HUDEP-2 (cell line): ENCODE measurements around the gene MUC22.
"Not testable (repeated sequence)": the region's sequence is repeated elsewhere in the genome, so short reads cannot be mapped to it uniquely, and the experiment has no call there.

Source experiments
- DNase-seq, 76 experiments: peaks; one replicate each; lab custom pipeline; 2025; ENCODE audit not compliant: unreplicated experiment in 76 of 76; lab: John Stamatoyannopoulos, UW

MUC22 gene

DNA sequence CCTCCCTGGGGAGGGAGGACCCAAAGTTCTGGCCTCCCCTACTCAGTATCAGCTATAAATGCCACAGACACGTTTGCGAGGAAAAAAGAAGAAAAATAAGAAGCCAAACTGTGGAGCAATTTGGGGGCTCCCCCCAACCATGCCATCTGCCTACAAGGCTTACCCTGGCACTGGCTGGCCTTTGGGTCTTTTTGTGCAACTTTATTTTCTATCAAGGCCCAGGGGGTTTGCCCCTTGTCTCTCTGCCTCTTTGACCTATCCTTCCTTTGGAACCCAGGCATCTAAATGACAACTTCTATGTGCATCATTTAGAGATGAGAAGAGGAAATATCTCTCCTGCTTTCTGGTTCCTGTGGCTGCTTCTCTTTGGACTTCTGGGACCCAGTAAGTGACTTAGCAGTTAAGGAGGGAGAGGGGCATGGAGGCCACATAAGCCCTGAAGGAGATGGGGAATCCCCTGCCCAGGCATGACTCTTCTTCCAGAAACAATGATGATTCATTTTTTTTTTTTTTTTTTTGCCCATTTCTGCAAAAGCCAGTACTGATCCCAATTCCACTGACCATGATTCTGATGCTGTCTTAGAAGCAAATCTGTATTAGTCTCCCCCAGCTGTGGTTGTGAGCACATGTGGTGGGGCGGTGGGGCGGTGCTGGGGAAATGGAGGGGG is at the start of gene MUC22:
MUC22 (plus strand) TSS at position 82 of the 668 bp plus-strand sequence; CDS start at position 315, 233 bp downstream.
- DNase-seq: no peak

DNA sequence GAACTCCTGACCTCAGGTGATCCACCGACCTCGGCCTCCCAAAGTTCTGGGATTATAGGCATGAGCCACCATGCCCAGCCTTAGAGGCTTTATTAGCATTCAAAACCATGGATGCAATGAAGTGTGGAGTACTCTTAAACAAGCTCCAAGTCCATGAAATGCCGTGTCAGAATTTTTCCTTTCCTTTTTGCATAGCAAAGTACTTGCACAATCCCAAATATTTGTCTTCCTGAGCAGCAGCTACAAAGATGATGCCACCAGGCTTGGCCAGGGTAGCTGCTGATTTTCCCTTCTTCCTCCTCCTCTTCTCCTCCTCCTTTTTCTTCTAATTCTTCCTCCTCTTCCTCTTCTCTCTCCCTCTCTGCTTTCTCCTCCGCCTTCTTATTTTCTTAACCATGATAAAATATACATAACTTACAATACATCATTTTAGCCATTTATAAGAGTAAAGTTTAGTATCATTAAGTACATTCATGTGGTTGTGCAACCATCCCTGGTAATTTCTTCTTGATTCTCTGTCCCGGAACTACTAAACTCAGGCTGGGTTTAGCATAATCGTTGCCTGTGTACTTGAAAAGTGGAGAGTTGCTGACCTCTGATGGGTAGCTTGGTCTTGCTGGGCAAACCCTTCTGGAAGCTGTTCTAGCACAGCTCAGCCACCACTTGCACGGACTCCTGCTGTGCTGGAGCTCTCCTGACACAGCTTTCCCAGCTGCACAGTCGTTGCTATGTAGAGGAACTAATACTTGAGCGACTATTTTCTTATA is 49.2 kb upstream of the MUC22 start:
- DNase-seq: no peak

DNA sequence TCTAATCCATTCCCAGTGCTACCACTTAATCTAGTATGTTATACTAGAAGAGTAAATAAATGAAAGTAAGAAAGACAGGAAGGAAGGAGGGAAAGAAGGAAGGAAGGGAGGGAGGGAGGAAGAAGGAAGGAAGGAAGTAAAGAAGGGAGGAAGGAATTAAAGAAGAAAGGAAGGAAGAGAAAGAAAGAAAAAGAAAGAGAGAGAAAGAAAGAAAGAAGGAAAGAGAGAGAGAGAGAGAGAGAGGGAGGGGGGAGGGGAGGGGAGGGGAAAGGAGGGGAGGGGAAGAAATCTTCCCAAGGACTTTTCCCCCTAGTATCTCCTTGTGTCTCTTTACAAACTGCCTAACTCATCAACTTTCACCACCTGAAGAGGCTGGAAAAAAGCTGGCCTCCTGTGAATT is 47.6 kb upstream of the MUC22 start:
- no peak for DNase-seq

DNA sequence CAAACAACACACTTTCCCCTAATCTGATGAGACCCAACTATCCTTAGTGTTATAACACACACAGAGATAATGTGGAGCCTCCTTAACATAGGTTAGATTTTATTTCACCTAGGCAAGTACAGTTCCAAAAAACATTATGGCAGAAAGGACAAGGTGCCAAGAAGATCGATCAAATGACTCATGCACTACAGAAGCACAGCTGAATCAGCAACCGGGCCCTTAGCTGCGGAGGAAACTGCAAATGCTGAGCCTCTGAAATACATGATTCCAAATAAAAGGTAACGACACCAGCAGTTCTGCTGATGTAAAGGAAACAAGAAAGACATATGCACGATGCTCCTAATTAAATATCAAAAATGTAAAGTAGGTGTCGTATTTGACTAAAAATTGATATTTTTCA is 46.6 kb upstream of the MUC22 start:
- DNase-seq: no peak

DNA sequence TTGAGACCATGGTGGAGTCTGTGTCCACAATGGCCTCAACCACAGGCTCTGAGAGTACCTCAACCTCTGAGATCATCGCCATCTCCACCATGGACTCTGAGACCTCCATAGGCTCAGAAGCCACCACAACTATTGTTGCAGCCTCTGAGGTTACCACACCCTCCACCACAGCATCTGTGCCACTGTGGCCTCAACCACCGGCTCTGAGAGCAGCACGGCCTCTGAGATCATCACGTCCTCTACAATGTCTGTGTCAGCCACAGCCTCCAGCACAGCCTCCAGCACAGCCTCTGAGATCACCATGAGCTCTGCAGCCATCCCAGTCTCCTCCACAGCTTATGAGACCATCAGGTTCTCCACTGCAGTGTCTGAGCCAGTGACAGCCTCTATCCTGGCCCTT is 46.2 kb upstream of the MUC22 start:
- no peak for DNase-seq

DNA sequence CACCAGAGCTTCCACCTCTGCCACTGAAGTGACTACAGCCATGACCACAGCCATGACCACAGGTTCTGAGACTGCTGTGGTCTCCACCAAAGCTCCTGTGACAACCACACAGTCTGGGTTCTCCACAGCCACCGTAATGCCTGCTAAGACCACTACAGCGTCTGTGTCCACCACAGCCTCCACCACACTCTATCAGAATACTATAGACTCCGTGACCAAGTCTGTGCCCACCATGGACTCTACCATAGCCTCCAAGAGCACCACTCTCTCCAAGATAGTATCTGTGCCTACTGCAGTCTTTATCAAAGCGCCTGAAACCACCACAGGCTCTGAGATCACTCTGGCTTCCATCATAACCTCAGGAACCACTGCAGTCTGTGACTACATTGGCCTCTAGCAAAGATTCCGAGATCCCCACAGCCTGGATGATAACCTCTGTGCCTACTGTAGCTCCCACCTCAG is 45.1 kb upstream of the MUC22 start:
- no peak for DNase-seq

DNA sequence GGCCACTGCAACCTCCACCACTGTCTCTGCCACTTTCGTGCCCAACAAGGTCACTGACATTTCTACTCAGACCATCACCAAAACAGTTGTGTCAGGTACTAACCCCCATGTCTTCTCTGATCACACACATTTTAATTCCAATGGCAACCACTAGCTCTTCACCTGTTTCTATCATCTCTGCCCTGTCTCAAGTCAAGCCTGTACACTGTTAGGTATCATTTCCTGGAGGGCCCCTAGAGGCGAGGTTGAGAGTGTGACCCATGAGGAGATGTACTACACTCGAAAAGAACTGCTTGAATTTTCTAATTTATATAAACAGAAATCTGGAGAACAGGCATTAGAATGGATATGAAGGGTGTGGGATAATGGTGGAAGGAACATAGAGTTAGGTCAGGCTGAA is 44.1 kb upstream of the MUC22 start:
- no peak for DNase-seq

DNA sequence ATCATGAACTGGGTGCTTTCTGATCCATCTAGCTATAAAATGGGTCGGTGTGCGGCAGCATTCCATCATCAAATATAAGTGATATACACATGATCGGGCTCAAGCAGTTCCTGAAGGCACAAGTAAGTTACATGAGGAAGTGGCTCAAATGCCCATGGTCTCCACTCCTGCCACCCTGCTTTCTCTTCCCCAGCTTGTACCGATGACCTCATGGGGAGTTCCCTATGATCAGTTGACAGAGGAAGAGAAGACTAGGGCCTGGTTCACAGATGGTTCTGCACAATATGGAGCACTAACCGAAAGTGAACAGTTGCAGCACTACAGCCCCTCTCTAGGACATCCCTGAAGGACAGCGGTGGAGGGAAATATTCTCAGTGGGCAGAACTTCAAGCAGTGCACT is 41.1 kb upstream of the MUC22 start:
- DNase-seq: not testable (repeated sequence)

DNA sequence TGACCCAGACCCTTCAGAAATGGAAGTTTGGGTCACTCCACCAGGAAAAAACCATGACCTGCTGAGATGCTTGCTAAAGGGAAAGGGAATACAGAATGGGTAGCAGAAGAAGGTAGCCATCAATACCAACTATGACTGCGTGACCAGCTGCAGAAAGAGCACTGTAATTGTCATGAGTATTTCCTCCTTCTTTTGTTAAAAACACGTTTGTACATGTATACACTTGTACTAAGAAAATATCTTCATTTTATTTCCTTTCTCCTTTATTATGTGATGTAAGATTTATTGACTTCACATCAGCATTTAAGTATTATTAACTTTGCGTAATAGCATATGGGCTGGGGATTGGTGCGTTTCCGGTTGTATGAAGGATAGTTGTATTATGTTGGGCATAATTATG is 39.3 kb upstream of the MUC22 start:
- no peak for DNase-seq

DNA sequence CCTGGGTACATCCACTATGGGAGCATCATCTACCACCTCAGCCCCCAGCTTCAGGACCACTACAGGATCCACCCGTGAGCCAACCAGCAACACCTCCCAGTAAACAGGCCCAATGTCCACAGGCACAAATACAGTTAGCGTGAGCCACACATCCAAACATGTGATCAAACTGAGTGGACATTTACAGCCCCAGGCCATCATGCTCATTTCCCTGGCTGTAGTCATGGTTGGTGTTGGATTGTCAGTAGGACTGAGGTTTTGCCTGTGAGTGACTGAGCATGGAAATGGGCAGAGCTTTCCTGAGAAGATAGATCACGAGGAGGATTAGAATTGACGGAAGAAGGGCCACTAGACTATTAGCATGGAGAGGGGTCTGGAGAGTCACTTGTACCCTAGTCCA is 37.5 kb upstream of the MUC22 start:
- DNase-seq: no peak

DNA sequence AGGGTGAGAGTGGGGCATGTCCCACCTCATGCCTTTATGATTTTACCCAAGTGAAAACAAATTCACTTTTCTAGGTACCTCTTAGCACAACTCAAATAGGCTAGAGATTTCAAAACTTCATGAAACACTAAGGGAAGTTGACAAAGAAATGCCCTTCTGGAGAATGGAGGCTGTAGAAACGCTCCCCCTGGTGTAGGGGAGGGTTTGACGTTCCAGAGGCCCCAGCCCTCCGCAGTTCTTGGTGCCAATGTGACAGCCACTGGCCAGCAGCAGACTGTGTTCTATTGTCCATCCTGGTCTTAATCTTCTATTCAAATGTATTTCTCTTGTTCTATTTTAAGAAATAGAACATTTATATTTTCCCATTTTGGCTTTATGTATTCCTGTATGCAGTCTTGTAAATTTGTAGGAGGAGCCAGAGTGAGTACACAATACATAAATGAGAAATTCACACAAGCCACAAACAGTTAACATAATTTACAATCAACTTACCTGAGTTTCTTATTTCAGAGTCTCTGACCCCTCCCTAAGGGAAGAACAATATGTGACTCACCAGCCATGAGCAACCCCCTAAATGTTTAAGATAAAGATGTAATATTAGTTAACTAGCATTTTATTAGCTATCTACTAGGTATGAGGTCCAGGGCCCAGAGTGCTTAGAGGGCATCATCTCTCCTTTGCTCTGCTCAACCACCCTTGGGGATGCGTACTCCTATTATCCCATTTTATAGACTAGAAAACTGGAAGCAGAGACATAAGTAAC is 35.6 kb upstream of the MUC22 start:
- DNase-seq: no peak

DNA sequence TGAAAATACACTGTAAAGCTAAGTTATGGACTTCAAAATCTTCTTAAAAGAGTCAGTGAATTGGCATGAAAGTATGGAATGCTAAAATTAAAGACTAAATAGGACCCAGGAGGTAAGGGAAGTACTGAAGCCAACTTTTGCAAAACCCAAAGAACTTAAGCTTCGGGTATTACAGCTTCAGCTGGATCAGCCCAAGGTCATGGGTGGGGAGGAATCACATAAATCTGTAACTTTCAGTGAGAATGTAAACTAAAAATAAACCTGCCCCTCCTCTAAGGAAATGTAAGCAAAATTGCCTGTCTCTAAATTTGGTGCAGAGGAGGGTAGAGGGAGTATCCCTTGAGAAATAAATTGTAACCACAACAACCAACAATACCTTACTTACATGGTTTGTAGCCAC is 31.1 kb upstream of the MUC22 start:
- DNase-seq: no peak

DNA sequence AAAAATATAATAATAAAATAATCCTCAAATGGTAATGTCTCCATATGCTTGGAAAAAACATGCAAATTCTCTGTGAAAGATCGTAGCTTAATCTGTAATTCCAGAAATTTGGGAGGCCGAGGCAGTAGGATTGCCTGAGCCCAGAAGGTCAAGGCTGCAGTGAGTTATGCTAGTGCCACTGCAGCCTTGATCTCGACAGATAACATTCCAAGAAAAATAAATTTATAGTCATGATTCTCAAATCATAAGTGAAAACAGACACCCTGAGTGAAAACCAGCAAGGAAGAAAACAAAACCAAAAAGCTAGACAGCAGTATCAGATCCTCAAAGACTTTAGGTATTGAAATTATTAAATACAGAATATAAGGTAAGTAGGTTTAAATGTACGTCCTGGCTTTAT is 30.6 kb upstream of the MUC22 start:
- DNase-seq: no peak

DNA sequence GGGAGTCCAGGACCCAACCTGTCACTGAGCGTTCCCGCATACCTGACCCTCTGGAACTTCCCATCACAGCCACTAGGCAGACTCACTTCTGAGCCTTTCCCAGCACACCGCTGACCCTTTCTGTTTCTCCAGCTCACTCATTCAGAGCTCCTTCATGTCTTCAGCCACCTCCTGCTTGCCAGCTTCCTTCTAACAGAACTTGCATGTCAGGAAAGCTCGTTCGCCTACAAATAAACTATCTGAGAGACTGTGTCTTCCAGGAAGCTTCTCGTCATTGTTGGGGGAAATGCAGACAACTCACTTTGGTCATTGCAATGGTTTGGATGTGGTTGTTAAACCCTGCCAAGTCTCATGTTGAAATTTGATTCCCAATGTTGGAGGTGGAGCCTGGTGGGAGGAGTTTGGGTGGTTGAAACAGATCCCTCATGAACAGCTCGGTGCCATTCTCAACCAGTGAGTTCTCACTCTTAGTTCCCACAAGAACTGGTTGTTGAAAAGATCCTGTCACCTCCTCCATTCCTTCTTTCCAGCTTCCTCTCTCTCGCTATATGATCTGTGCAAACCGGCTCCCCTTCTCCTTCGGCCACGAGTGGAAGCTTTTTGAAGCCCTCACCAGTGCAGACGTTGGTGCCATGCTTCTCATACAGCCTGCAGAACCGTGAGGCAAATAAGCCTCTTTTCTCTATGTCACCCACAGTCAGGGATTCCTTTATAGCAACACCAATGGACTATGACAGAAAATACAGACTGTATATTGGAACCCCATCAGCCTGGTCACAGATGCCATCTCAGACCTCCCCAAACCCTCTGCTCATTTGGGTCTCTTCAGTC is 28.1 kb upstream of the MUC22 start:
- no peak for DNase-seq

DNA sequence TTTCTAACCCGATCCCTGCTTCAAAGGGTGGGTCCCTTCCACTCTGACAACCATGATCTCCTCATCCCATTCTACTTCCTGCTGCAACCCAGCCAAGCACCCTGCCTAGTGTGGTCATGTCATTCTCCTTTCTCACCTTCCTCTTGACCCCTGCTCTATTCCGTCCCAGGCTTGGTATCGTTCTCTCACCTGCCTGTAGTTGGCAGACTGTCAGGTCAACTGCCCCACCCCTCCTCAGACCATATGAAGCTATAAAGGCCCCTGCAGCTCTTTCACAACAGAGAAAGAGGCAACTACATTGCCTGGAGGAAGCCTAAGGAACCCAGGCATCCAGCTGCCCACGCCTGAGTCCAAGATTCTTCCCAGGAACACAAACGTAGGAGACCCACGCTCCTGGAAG is 26.8 kb upstream of the MUC22 start, which contains the start of gene MUC21:
MUC21 (plus strand) TSS at position 280 of the 400 bp plus-strand sequence. CDS start 241 bp downstream, outside the sequence.
- DNase-seq: no peak

DNA sequence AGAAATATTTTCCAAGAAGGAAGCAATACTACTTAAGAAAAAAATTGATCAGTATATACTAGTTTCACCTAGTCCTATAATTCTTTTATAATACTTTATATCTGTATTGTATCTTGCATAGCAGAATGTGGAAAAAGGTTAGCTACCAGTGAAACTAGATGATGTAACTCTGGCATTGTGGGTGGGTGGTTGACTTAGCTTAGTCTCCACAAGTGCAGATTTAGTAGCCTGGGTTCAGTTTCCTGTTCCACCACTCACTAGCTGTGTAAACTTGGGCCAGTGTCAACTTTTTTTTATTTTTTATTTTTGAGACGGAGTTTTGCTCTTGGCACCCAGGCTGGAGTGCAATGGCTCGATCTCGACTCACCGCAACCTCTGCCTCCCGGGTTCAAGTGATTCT is 24.8 kb upstream of the MUC22 start:
- no peak for DNase-seq

DNA sequence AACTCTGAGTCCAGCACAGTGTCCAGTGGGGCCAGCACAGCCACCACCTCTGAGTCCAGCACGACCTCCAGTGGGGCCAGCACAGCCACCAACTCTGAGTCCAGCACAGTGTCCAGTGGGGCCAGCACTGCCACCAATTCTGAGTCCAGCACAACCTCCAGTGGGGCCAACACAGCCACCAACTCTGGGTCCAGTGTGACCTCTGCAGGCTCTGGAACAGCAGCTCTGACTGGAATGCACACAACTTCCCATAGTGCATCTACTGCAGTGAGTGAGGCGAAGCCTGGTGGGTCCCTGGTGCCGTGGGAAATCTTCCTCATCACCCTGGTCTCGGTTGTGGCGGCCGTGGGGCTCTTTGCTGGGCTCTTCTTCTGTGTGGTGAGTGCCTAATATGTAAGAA is 23.0 kb upstream of the MUC22 start:
- DNase-seq: no peak

DNA sequence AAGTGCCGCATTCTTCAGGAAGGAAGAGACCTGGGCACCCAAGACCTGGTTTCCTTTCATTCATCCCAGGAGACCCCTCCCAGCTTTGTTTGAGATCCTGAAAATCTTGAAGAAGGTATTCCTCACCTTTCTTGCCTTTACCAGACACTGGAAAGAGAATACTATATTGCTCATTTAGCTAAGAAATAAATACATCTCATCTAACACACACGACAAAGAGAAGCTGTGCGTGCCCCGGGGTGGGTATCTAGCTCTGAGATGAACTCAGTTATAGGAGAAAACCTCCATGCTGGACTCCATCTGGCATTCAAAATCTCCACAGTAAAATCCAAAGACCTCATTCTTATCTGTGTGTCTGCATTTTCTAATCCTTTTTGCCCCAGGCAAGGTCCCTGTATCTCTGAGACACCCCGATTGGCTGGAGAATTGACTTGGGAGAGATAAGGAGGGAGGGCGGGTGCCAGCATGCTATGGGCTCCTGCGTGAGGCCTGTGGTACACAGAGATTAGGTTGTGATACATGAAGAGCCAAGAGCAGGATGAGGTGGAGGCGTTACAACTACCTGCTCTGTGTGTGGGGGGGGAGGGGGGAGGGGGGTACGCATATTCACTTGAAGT is 22.0 kb upstream of the MUC22 start:
- DNase-seq: peak in 73 of 76 experiments; percentile 29 to 94 (median 75)

DNA sequence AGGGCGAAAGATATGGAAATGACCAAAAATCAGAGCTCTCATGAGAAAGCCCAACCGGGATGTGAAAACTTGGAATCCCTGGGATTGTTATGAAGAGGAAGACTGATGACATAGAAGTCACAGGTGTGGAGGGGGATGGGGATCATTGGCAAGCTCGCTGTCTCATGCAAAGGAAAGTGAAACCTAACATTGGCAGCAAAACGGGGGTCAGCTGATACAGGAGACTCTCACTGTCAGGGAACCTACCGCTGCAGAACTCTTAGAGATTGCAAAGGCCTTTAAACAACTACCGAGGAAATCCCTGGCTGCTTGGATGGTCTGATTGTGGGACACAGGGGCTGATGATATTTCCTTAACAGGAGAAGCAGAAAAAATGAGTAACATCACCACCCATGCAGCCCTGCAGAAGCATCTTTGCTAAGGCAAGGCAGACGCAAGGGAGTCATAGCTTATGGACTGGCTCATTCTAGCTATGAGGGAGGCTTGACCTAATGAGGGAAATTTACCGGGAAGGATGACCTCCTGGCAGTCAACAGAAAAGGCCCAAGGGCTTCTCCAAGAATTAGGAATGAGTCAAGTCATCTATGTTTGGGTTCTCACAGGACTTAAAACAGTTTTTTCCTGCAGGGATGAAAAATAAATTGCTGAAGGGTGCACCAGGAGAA is 19.7 kb upstream of the MUC22 start:
- DNase-seq: no peak

DNA sequence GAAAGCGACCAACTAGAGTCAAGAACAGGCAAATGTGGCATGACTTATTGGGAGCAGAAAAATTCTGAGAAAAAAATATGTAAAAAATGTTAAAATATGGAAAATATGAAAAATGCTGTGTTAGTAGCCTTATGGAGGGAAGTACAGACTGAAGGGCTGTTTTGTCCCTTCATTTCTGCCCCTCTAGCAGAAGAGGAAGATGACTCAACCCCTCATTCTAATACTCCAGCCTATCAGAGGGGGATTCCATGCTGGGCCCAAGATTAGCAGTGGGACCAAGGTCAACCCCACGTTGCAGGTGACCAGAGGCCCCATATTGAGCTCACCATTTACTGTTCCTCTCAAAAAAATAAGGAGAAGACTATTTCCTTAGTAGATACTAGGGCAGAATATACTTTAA is 18.4 kb upstream of the MUC22 start:
- DNase-seq: no peak
